Pulmonary artery endothelial cell (primary cell): ENCODE data around the gene MYNN. TPM values are rescaled to one million over a fixed set of nuclear protein-coding genes. Genes with fewer than 3 reads are reported as not detected.
A peak's percentile ranks its signal among the peaks of the same experiment; 100 is the strongest.
"Not testable (repeated sequence)": the region's sequence is repeated elsewhere in the genome, so short reads cannot be mapped to it uniquely, and the experiment has no call there.

Source experiments
- DNase-seq: peaks from one replicate; pipeline ENCODE4 v3.0.0-alpha.2; 2011; ENCODE audit warnings: low read depth, low spot score
- total RNA-seq: library from RNA; depleted of rRNA; stranded (reverse); fragments of >200 nt; gene quantifications from 2 replicates; pipeline ENCODE4 v1.2.3, GENCODE V29; 2014

The MYNN gene
- 20.2 and 23.5 TPM in 2 replicates for total RNA-seq

GRCh38 chr3:169772897-169773816 lies at the start of gene MYNN:
MYNN (plus strand) TSS chr3:169773396; CDS start chr3:169774296, 900 bp downstream.
- peak; percentile 77 for DNase-seq

GRCh38 chr3:169731857-169732256 lies 41.3 kb upstream of the MYNN start:
- not testable (repeated sequence) for DNase-seq

- no peak for DNase-seq
Measured at GRCh38 chr3:169739067-169739466, 34.1 kb upstream of the MYNN start.

- no peak for DNase-seq
Measured at GRCh38 chr3:169744366-169745054, 28.7 kb upstream of the MYNN start.

- DNase-seq: no peak
Measured at GRCh38 chr3:169746924-169747323, 26.3 kb upstream of the MYNN start.

- no peak for DNase-seq
Measured at GRCh38 chr3:169748670-169749069, 24.5 kb upstream of the MYNN start.

- no peak for DNase-seq
Measured at GRCh38 chr3:169750665-169751064, 22.5 kb upstream of the MYNN start.

- DNase-seq: no peak
Measured at GRCh38 chr3:169751875-169752274, 21.3 kb upstream of the MYNN start.

- no peak for DNase-seq
Measured at GRCh38 chr3:169754711-169755110, 18.5 kb upstream of the MYNN start.

- DNase-seq: no peak
Measured at GRCh38 chr3:169755488-169755887, 17.7 kb upstream of the MYNN start.

GRCh38 chr3:169758359-169758994 lies 14.7 kb upstream of the MYNN start:
- DNase-seq: no peak

- DNase-seq: no peak
Measured at GRCh38 chr3:169759256-169759655, 13.9 kb upstream of the MYNN start.

GRCh38 chr3:169760479-169760878 lies 12.7 kb upstream of the MYNN start:
- no peak for DNase-seq

GRCh38 chr3:169764312-169764881 lies 8.8 kb upstream of the MYNN start:
- DNase-seq: no peak

- DNase-seq: peak; percentile 56
Measured at GRCh38 chr3:169764882-169765612, 8.1 kb upstream of the MYNN start, which contains the start of gene TERC. TERC (minus strand) TSS chr3:169765060.

- no peak for DNase-seq
Measured at GRCh38 chr3:169769287-169770181, 3.7 kb upstream of the MYNN start, which contains the start of gene ACTRT3. ACTRT3 (minus strand) TSS chr3:169769561; CDS start chr3:169769520, 41 bp downstream.

GRCh38 chr3:169771497-169772304 lies 1.5 kb upstream of the MYNN start:
- no peak for DNase-seq

- no peak for DNase-seq
Measured at GRCh38 chr3:169772305-169772896, 795 bp upstream of the MYNN start.

- no peak for DNase-seq
Measured at GRCh38 chr3:169774186-169774585, 990 bp downstream of the MYNN start.
